CD4-positive, alpha-beta T cell (primary cell): ENCODE results near the gene CDH4. TPM values are rescaled to one million over a fixed set of nuclear protein-coding genes. Genes with fewer than 3 reads are reported as not detected.

Experiments used
- ATAC-seq: fragments of 200-7000 bp; cut with Tn5 transposase; one replicate; pipeline ENCODE4 v1.10.0; 2022; ENCODE audit warnings: mild to moderate bottlenecking; ENCODE audit not compliant: poor library complexity
- CTCF ChIA-PET: fragments of 350-600 bp; sonication (Branson Sonifier 250); formaldehyde crosslinking; loops from one replicate; lab custom pipeline; 2021; ENCODE audit warnings: antibody characterized with exemption, inconsistent platforms; lab: Charles Lee
- POLR2A ChIA-PET: fragments of 350-600 bp; sonication (Branson Sonifier 250); formaldehyde crosslinking; loops from one replicate; lab custom pipeline; 2021; ENCODE audit warnings: antibody characterized with exemption, inconsistent platforms; lab: Charles Lee
- DNase-seq, 14 experiments: peaks; one replicate each; pipeline ENCODE4 v3.0.0-alpha.2; 2013 to 2020; ENCODE audit warnings: mixed read lengths in 2 of 14
- H3K27ac ChIP-seq, 2 donors: one replicate each; pipeline versions ENCODE4 v1.5.1 to v1.7.0; 2013; ENCODE audit warnings: low read length in 2 of 2, low read depth in 1 of 2, mild to moderate bottlenecking in 1 of 2
- H3K27me3 ChIP-seq, 2 experiments: 1 replicate in 1 of 2; 2 replicates in 1 of 2; pipeline versions ENCODE4 v1.6.1 to v1.7.0; 2013; ENCODE audit warnings: low read length in 2 of 2, control low read depth in 1 of 2, mild to moderate bottlenecking in 1 of 2, moderate library complexity in 1 of 2; ENCODE audit not compliant: insufficient read depth in 2 of 2, control insufficient read depth in 1 of 2
- H3K36me3 ChIP-seq: one replicate; pipeline ENCODE4 v1.6.1; 2013; ENCODE audit warnings: low read length, control low read depth; ENCODE audit not compliant: insufficient read depth
- H3K4me1 ChIP-seq: one replicate; pipeline ENCODE4 v1.6.1; 2013; ENCODE audit warnings: low read length, control low read depth; ENCODE audit not compliant: insufficient read depth
- H3K4me3 ChIP-seq: one replicate; pipeline ENCODE4 v1.5.1; 2013; ENCODE audit warnings: mild to moderate bottlenecking, low read length, moderate library complexity
- H3K9me3 ChIP-seq, 2 experiments: 1 replicate in 1 of 2; 2 replicates in 1 of 2; pipeline versions ENCODE4 v1.6.1 to v1.7.0; 2013; ENCODE audit warnings: low read length in 2 of 2, mild to moderate bottlenecking in 2 of 2, control low read depth in 1 of 2, moderate library complexity in 1 of 2; ENCODE audit not compliant: control insufficient read depth in 1 of 2, insufficient read depth in 1 of 2
- H3K27ac Mint-ChIP-seq: one replicate; pipeline ENCODE4 v1.8.0; 2020; ENCODE audit warnings: mixed read lengths
- H3K27me3 Mint-ChIP-seq: one replicate; pipeline ENCODE4 v1.8.0; 2021; ENCODE audit warnings: mixed read lengths
- H3K36me3 Mint-ChIP-seq: one replicate; pipeline ENCODE4 v1.8.0; 2021; ENCODE audit warnings: low read depth, mixed read lengths
- H3K4me1 Mint-ChIP-seq: one replicate; pipeline ENCODE4 v1.8.0; 2021; ENCODE audit warnings: low read depth, mixed read lengths
- H3K4me3 Mint-ChIP-seq: one replicate; pipeline ENCODE4 v1.8.0; 2020; ENCODE audit warnings: mild to moderate bottlenecking, mixed read lengths
- H3K9me3 Mint-ChIP-seq: one replicate; pipeline ENCODE4 v1.8.0; 2020; ENCODE audit warnings: mixed read lengths
- intact Hi-C, 2 experiments: fragments of 100-400 bp; cut with DNase I in 1 of 2; cut with micrococcal nuclease in 1 of 2; formaldehyde crosslinking; loops; one replicate each; pipeline versions ENCODE4 v1.15.1 to v1.9.0; 2023 to 2025; cut with DNase I, micrococcal nuclease
- total RNA-seq, 174 experiments: library from RNA in 2 of 174; stranded (reverse) in 2 of 174; gene quantifications; one replicate each; pipeline ENCODE4 v1.2.3 and lab custom pipeline; 2021 to 2026
- TF ChIP-seq, protein P1 (sequence below): fragments of 200-600 bp; IDR thresholded peaks from one replicate; pipeline ENCODE4 v1.8.0; 2022; ENCODE audit warnings: antibody characterized with exemption, mild to moderate bottlenecking

Gene CDH4
- total RNA-seq, 2 experiments from 2014 or later = 0.11 TPM

DNA sequence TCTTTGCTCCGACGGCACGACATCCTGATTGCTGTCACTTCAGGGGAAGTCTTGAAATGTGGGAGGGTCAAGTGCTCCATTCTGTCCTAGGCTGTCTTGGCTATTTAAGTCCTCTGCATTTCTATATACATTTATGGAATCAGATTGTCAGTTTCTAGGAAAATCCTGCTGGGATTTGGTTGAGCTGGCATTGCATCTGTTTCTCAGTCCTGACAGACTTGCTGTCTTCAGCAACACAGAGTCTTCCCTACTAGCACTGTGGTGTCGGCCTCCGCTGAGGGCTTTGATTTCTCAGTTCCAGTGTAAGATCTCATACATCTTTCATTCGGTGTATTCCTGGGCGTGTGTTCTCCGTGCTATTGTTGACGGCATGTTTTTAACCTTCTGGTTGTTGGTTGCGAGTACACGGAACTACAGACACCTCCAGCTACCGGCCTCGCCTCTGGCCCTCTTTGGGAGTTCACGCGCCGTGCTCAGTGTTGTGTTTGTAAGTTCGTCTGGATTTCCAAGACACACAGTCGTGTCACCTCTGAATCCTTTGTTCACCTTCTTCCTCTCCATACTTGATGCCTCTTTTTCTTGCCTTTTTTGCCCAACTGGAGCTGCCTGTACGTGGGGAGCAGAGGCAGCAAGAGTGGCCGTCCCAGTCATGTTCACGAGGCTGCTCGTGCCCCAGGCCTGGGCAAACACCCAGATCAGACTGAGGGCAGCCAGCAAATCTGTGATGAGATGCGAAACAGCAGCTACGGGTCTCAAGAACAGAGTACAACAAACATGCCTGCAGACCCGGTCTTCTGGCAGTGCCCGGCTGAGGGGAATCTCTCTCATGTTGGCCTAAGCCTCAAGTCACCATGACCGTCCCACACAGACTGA, 720.8 kb downstream of the CDH4 start:
- peaks cover 51% of the 10 kb centered on the region for H3K36me3 Mint-ChIP-seq
- no peaks in the 10 kb centered on the region for H3K4me1 Mint-ChIP-seq
- DNase-seq = no peak
- peaks cover 5% of the 10 kb centered on the region for H3K27me3 Mint-ChIP-seq
- no peaks in the 10 kb centered on the region for H3K9me3 Mint-ChIP-seq
- Histone ChIP-seq H3K27me3 (no peaks in the 10 kb centered on the region), H3K4me3 (no peak overlapping the region), H3K36me3 (peaks cover 42% of the 10 kb centered on the region), H3K27ac (no peak overlapping the region), H3K4me1 (peaks cover 2% of the 10 kb centered on the region), H3K9me3 (peaks cover 0 to 7% of the 10 kb centered on the region in 2 experiments)
- intact Hi-C loops = no loop called here
- POLR2A ChIA-PET = no interaction called here
- CTCF ChIA-PET = no interaction called here
- no peak overlapping the region for H3K27ac Mint-ChIP-seq
- no peak overlapping the region for H3K4me3 Mint-ChIP-seq
- TF ChIP-seq, protein P1, sequence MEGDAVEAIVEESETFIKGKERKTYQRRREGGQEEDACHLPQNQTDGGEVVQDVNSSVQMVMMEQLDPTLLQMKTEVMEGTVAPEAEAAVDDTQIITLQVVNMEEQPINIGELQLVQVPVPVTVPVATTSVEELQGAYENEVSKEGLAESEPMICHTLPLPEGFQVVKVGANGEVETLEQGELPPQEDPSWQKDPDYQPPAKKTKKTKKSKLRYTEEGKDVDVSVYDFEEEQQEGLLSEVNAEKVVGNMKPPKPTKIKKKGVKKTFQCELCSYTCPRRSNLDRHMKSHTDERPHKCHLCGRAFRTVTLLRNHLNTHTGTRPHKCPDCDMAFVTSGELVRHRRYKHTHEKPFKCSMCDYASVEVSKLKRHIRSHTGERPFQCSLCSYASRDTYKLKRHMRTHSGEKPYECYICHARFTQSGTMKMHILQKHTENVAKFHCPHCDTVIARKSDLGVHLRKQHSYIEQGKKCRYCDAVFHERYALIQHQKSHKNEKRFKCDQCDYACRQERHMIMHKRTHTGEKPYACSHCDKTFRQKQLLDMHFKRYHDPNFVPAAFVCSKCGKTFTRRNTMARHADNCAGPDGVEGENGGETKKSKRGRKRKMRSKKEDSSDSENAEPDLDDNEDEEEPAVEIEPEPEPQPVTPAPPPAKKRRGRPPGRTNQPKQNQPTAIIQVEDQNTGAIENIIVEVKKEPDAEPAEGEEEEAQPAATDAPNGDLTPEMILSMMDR = no peak
- ATAC-seq = no peak

DNA sequence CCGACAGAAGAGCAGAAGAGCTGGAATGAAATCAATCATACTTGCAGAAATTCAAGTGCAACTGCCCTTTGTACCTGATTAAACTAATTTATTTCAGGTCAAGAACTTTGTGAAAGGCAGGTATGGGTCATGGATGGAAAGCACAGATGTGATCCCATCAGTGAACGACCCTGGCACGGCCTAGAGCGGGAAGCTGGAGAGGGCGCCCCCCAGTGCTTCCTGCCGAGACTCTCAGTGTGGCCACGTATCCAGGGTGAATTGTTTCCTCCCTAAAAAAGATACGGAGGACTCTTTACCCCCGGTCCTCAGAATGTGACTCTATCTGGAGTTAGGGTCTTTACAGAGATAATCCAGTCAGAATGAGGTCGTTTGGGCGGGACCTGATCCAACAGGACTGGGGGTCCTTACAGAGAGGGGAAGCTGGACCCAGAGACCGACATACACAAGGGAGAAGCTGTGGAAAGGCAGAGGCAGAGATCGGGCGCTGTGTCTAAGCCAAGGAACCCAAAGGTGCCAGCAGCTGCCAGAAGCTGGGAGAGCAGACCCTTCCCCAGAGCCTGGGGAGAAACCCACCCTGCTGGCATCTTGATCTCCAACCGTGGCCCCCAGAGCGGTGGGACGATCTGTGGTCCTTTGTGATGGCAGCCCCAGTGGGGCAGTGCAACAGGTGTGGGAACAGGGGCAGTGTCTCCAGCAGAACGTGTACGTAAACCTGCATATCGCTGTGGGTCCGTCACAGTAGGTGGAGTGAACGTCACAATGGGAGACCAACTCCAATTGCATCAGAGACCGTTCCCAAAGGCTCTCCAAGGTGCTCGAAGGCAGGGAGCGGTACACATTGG, 721.7 kb downstream of the CDH4 start:
- Histone ChIP-seq H3K27ac (no peak overlapping the region), H3K9me3 (peaks cover 0 to 12% of the 10 kb centered on the region in 2 experiments), H3K4me1 (peaks cover 2% of the 10 kb centered on the region), H3K36me3 (peaks cover 42% of the 10 kb centered on the region), H3K4me3 (no peak overlapping the region), H3K27me3 (no peaks in the 10 kb centered on the region)
- intact Hi-C loops = no loop called here
- POLR2A ChIA-PET = no interaction called here
- DNase-seq (no peak), ATAC-seq (no peak)
- no peaks in the 10 kb centered on the region for H3K9me3 Mint-ChIP-seq
- CTCF ChIA-PET = no interaction called here
- no peak overlapping the region for H3K27ac Mint-ChIP-seq
- peaks cover 53% of the 10 kb centered on the region for H3K36me3 Mint-ChIP-seq
- TF ChIP-seq, protein P1 = no peak
- no peaks in the 10 kb centered on the region for H3K4me1 Mint-ChIP-seq
- no peak overlapping the region for H3K4me3 Mint-ChIP-seq
- no peaks in the 10 kb centered on the region for H3K27me3 Mint-ChIP-seq

DNA sequence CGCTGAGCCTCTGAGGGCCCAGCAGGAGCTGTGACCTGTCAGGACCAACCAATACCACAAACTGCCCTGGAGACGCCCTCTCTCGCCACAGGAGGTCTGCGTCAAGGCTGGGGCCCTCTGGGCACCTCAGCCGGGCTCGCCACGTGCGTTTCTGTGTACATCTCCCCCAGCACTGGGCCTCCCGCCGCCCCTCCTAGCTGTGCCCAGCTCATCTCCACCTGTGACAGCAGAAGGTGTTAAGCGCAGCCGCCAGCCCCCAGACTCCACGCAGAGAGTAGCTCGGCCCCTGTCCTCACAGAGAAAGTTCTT, 722.2 kb downstream of the CDH4 start:
- Histone ChIP-seq H3K27me3 (no peaks in the 10 kb centered on the region), H3K9me3 (peaks cover 0 to 12% of the 10 kb centered on the region in 2 experiments), H3K4me1 (peaks cover 2% of the 10 kb centered on the region), H3K27ac (no peak overlapping the region), H3K4me3 (no peak overlapping the region), H3K36me3 (peaks cover 42% of the 10 kb centered on the region)
- H3K4me1 Mint-ChIP-seq = no peaks in the 10 kb centered on the region
- ChIA-PET CTCF (no interaction called here), POLR2A (no interaction called here)
- DNase-seq = no peak
- H3K4me3 Mint-ChIP-seq = no peak overlapping the region
- no peaks in the 10 kb centered on the region for H3K27me3 Mint-ChIP-seq
- TF ChIP-seq, protein P1 = no peak
- peaks cover 57% of the 10 kb centered on the region for H3K36me3 Mint-ChIP-seq
- no peak for ATAC-seq
- H3K9me3 Mint-ChIP-seq = no peaks in the 10 kb centered on the region
- intact Hi-C loops = no loop called here
- no peak overlapping the region for H3K27ac Mint-ChIP-seq
